Ovary (tissue), 9 donors: Measurements from ENCODE around the gene IARS1. TPM values are rescaled to one million over a fixed set of nuclear protein-coding genes. Genes with fewer than 3 reads are reported as not detected.

Source experiments
- DNase-seq, 5 donors: peaks; one replicate each; pipeline ENCODE4 v3.0.0-alpha.2; 2019 to 2020
- H3K27ac ChIP-seq, 2 donors: fragments of 200-600 bp; one replicate each; pipeline versions ENCODE4 v1.5.1 to v1.8.0; 2019 to 2022
- H3K27me3 ChIP-seq: fragments of 200-600 bp; one replicate; pipeline ENCODE4 v1.8.0; 2022
- H3K36me3 ChIP-seq: fragments of 200-600 bp; sonication (generic); one replicate; pipeline ENCODE4 v1.5.1; 2019
- H3K4me1 ChIP-seq: one replicate; pipeline ENCODE4 v1.8.1; 2013; ENCODE audit warnings: mild to moderate bottlenecking, moderate library complexity; ENCODE audit not compliant: insufficient read depth
- H3K4me3 ChIP-seq: fragments of 200-600 bp; sonication (generic); one replicate; pipeline ENCODE4 v1.5.1; 2017
- H3K9me3 ChIP-seq, 2 donors: fragments of 200-600 bp in 1 of 2; sonication (generic) in 1 of 2; one replicate each; pipeline versions ENCODE4 v1.5.1 to v1.8.1; 2013 to 2019; ENCODE audit warnings: mild to moderate bottlenecking in 1 of 2, moderate library complexity in 1 of 2
- CTCF ChIP-seq, 3 donors: fragments of 450-650 bp in 2 of 3; fragments of 200-600 bp in 1 of 3; IDR thresholded peaks; one replicate each; pipeline versions ENCODE4 v1.5.1 to v1.8.0; 2016 to 2022; ENCODE audit warnings: antibody characterized with exemption in 3 of 3, mild to moderate bottlenecking in 1 of 3
- EP300 ChIP-seq: sonication (generic); formaldehyde crosslinking; IDR thresholded peaks from one replicate; pipeline ENCODE4 v1.6.1; 2017; ENCODE audit warnings: antibody characterized with exemption
- POLR2A ChIP-seq: fragments of 450-650 bp; IDR thresholded peaks from one replicate; pipeline ENCODE4 v1.6.1; 2017; ENCODE audit warnings: antibody characterized with exemption, mild to moderate bottlenecking, moderate library complexity
- WGBS, 3 donors: extraction: QIAGEN DNeasy Blood & Tissue Kit in 1 of 3; methylation state at CpG; one replicate each; pipeline versions ENCODE4 v1.1.5 to v1.1.7; 2013 to 2017; 5-methylcytosine and 5-hydroxymethylcytosine counted together
- intact Hi-C, 4 donors: fragments of 100-400 bp; cut with DNase I; formaldehyde crosslinking; loops; one replicate each; pipeline versions ENCODE4 v1.11.0 to v1.15.1; 2022 to 2023
- microRNA-seq, 3 donors: library from miRNA; unstranded; fragments of <30 nt; microRNA quantifications; one replicate each; pipeline versions ENCODE4 to v1.2.0, GENCODE V29; 2019 to 2020
- polyA plus RNA-seq, 2 donors: library from polyadenylated mRNA; stranded (reverse); fragments of 200-250 nt in 1 of 2; fragments of 350-450 nt in 1 of 2; fragmentation: Illumina TruSeq in 1 of 2; extraction: RNeasy Lipid Tissue Mini Kit (QIAGEN cat#74804) in 1 of 2; gene quantifications; one replicate each; pipeline ENCODE4 v1.2.3, GENCODE V29; 2013 to 2014
- small RNA-seq: library from RNA; depleted of rRNA; stranded (forward); fragments of <200 nt; gene quantifications from one replicate; pipeline ENCODE3, GENCODE V24; 2016
- total RNA-seq, 7 donors: library from RNA; depleted of rRNA in 2 of 7; stranded (reverse); fragments of >200 nt in 2 of 7; fragmentation: NEBNext Ultra II Directional in 3 of 7; extraction: Animal tissue kit (Norgen Biotek cat#: 25700) in 3 of 7; gene quantifications; one replicate each; pipeline versions ENCODE4 v1.1.0 to v1.2.4, GENCODE V29; 2016 to 2023
- donor health status: DM: no; HTN: no; CAD: no; lungs with moderate emphysema.
- donor health status: DM: no; HTN: no; CAD: no.
- donor health status: Bipolar disorder and iron deficiency.
- donor health status: DM: yes; HTN: yes; CAD: no.
- donor health status: DM: no; HTN: no; CAD: no.
- donor health status: DM: yes; HTN: yes; CAD: no.

The IARS1 gene
- total and polyA plus RNA-seq, 9 donors = 16.0 to 281 (median 60.2) TPM

GRCh38 chr9:92247296-92247695, 46.2 kb downstream of the IARS1 start:
- no peaks in the 10 kb centered on the region for H3K4me1 ChIP-seq
- no peak overlapping the region for H3K4me3 ChIP-seq
- no peak for DNase-seq
- intact Hi-C loops = loop anchor here in 1 of 4 donors (10.0 kb wide), 1 partner anchor 112 kb away; no protein-coding TSS in a partner anchor
- no peaks in the 10 kb centered on the region for H3K27me3 ChIP-seq
- H3K9me3 ChIP-seq = no peaks in the 10 kb centered on the region
- no peak for TF ChIP-seq CTCF (IDR thresholded peaks at IDR 0.05)
- no peak for TF ChIP-seq EP300
- no peak for TF ChIP-seq POLR2A
- no peaks in the 10 kb centered on the region for H3K36me3 ChIP-seq
- 76 to 81% (median 79%) methylated on average over 4 of the region's 4 CpGs for WGBS, 3 donors
- no peak overlapping the region for H3K27ac ChIP-seq

GRCh38 chr9:92245005-92245797, 48.3 kb downstream of the IARS1 start:
- TF ChIP-seq EP300 (no peak), CTCF (IDR thresholded peaks at IDR 0.05) (no peak), POLR2A (no peak)
- no peaks in the 10 kb centered on the region for H3K36me3 ChIP-seq
- no peak overlapping the region for H3K4me3 ChIP-seq
- DNase-seq = no peak
- H3K9me3 ChIP-seq = no peaks in the 10 kb centered on the region
- H3K27ac ChIP-seq = no peak overlapping the region
- 74 to 81% (median 77%) methylated on average over 7 of the region's 7 CpGs for WGBS, 3 donors
- H3K27me3 ChIP-seq = no peaks in the 10 kb centered on the region
- H3K4me1 ChIP-seq = no peaks in the 10 kb centered on the region
- intact Hi-C loops = loop anchor here in 1 of 4 donors (10.0 kb wide), 1 partner anchor 110 kb away; no protein-coding TSS in a partner anchor

Small RNAs within 50 kb of the gene (microRNA-seq; reads per million reads assigned to microRNA genes)
- gene MIR3651 = 0.18 to 0.75 (median 0.63) reads per million in 3 donors

Small RNAs within 50 kb of the gene (small RNA-seq; reads per million reads assigned to genes)
- not detected for gene MIR3651
- not detected for gene SNORA84

Other genes with a start within 250 kb of the IARS1 start
- gene SPTLC1, start 178.3 kb downstream of the IARS1 start, total RNA-seq = 10 to 100 TPM; 60.1 to 80.2 (median 72.0) TPM
- 10 to 100 TPM; 54.3 to 77.7 TPM for gene SPTLC1, start 178.3 kb downstream of the IARS1 start, polyA plus RNA-seq
- 10 to 100 TPM; 19.2 to 35.4 (median 28.8) TPM for gene NOL8, start 31.7 kb upstream of the IARS1 start, total RNA-seq
- 10 to 100 TPM; 17.1 to 29.4 TPM for gene NOL8, start 31.7 kb upstream of the IARS1 start, polyA plus RNA-seq
- 1 to 10 TPM; 3.9 to 9.5 (median 5.8) TPM for gene CENPP, start 32.3 kb upstream of the IARS1 start, total RNA-seq
- gene CENPP, start 32.3 kb upstream of the IARS1 start, polyA plus RNA-seq = 1 to 10 TPM; 1.4 to 5.9 TPM
- gene OGN, start 110.9 kb upstream of the IARS1 start, total RNA-seq = 100 to 1,000 TPM in 2 of 7 donors, 10 to 100 TPM in 5; 19.3 to 129 (median 57.7) TPM
- 100 to 1,000 TPM; 130 to 217 TPM for gene OGN, start 110.9 kb upstream of the IARS1 start, polyA plus RNA-seq
- 10 to 100 TPM in 6 of 7 donors, 1 to 10 TPM in 1; 2.1 to 32.6 (median 18.9) TPM for gene OMD, start 130.8 kb upstream of the IARS1 start, total RNA-seq
- gene OMD, start 130.8 kb upstream of the IARS1 start, polyA plus RNA-seq = 10 to 100 TPM; 18.6 to 29.5 TPM
- 10 to 100 TPM in 2 of 7 donors, 1 to 10 TPM in 4, under 1 TPM in 1; 0.90 to 12.9 (median 3.8) TPM for gene ASPN, start 188.8 kb upstream of the IARS1 start, total RNA-seq
- gene ASPN, start 188.8 kb upstream of the IARS1 start, polyA plus RNA-seq = 10 to 100 TPM in 1 of 2 donors, 1 to 10 TPM in 1; 4.5 to 39.5 TPM
- 10 to 100 TPM; 35.0 to 80.2 (median 63.1) TPM for gene ECM2, start 242.3 kb upstream of the IARS1 start, total RNA-seq
- gene ECM2, start 242.3 kb upstream of the IARS1 start, polyA plus RNA-seq = 10 to 100 TPM; 88.8 to 91.4 TPM